Activated CD4-positive, alpha-beta T cell treated with anti-CD3 and anti-CD28 coated beads, Interleukin-2, amount 10 ng/mL, durations not matched to agents 7 days and 5 days (primary cell): ENCODE results near the gene NDRG4. TPM values are rescaled to one million over a fixed set of nuclear protein-coding genes. Genes with fewer than 3 reads are reported as not detected.

Experiments
- CTCF ChIA-PET: fragments of 350-600 bp; sonication (Branson Sonifier 250); formaldehyde crosslinking; loops from one replicate; lab custom pipeline; 2021; ENCODE audit warnings: antibody characterized with exemption; lab: Charles Lee
- POLR2A ChIA-PET: fragments of 350-600 bp; sonication (Branson Sonifier 250); formaldehyde crosslinking; loops from one replicate; lab custom pipeline; 2021; ENCODE audit warnings: antibody characterized with exemption; lab: Charles Lee
- DNase-seq: peaks from one replicate; pipeline ENCODE4 v3.0.0-alpha.2; 2020
- H3K27ac Mint-ChIP-seq: one replicate; pipeline ENCODE4 v1.8.0; 2021; ENCODE audit warnings: mild to moderate bottlenecking, moderate library complexity, mixed read lengths
- H3K27me3 Mint-ChIP-seq: one replicate; pipeline ENCODE4 v1.8.0; 2021; ENCODE audit warnings: mixed read lengths
- H3K36me3 Mint-ChIP-seq: one replicate; pipeline ENCODE4 v1.8.0; 2021; ENCODE audit warnings: low read depth, mixed read lengths
- H3K4me1 Mint-ChIP-seq: one replicate; pipeline ENCODE4 v1.8.0; 2021; ENCODE audit warnings: mixed read lengths
- H3K4me3 Mint-ChIP-seq: one replicate; pipeline ENCODE4 v1.8.0; 2021; ENCODE audit warnings: mild to moderate bottlenecking, moderate library complexity, mixed read lengths
- H3K9me3 Mint-ChIP-seq: one replicate; pipeline ENCODE4 v1.8.0; 2021; ENCODE audit warnings: mixed read lengths
- total RNA-seq, 2 experiments: library from RNA; stranded (reverse); gene quantifications; one replicate each; pipeline ENCODE4 v1.2.3, GENCODE V29; 2021

The NDRG4 gene
- total RNA-seq, 2 experiments from 2014 or later, result 0.69 to 0.97 TPM

DNA sequence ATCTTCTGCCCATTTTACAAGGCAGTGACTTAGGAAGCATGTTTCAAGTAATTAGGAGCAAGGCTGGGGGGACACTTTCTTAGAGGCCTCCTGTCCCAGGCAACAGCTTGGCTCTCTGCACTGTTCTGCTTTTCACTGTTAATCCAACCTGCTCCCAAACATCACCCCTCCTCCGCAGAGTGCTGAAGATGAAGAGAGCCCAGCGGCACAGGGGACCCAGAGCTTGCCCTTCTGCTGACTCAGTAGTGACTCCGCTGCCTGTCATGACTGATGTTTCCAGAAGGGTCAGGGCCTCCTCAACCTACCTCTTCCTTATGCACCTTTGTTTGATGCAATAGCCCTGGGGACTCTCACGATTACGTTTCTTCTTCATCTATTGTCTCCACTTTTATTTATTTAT is 38.9 kb upstream of the NDRG4 start:
- peaks cover 3% of the 10 kb centered on the region for H3K4me1 Mint-ChIP-seq
- H3K9me3 Mint-ChIP-seq, result no peaks in the 10 kb centered on the region
- peaks cover 39% of the 10 kb centered on the region for H3K27me3 Mint-ChIP-seq
- no peaks in the 10 kb centered on the region for H3K36me3 Mint-ChIP-seq
- no peak for DNase-seq
- CTCF ChIA-PET, result no interaction called here
- no peak overlapping the region for H3K27ac Mint-ChIP-seq
- no peak overlapping the region for H3K4me3 Mint-ChIP-seq
- POLR2A ChIA-PET, result no interaction called here

- H3K36me3 Mint-ChIP-seq, result no peaks in the 10 kb centered on the region
- H3K27me3 Mint-ChIP-seq, result peaks cover 45% of the 10 kb centered on the region
- ChIA-PET CTCF (no interaction called here), POLR2A (no interaction called here)
- no peak for DNase-seq
- H3K9me3 Mint-ChIP-seq, result no peaks in the 10 kb centered on the region
- H3K27ac Mint-ChIP-seq, result no peak overlapping the region
- no peak overlapping the region for H3K4me3 Mint-ChIP-seq
- peaks cover 3% of the 10 kb centered on the region for H3K4me1 Mint-ChIP-seq
These were observed 38.3 kb upstream of the NDRG4 start for GRCh38 chr16:58461640-58462039.

- POLR2A ChIA-PET, result no interaction called here
- Mint-ChIP-seq H3K4me3 (no peak overlapping the region), H3K36me3 (no peaks in the 10 kb centered on the region), H3K4me1 (peaks cover 3% of the 10 kb centered on the region), H3K27ac (no peak overlapping the region), H3K9me3 (no peaks in the 10 kb centered on the region), H3K27me3 (peaks cover 48% of the 10 kb centered on the region)
- no peak for DNase-seq
- CTCF ChIA-PET, result no interaction called here
These were observed 37.9 kb upstream of the NDRG4 start for GRCh38 chr16:58462089-58462488.

DNA sequence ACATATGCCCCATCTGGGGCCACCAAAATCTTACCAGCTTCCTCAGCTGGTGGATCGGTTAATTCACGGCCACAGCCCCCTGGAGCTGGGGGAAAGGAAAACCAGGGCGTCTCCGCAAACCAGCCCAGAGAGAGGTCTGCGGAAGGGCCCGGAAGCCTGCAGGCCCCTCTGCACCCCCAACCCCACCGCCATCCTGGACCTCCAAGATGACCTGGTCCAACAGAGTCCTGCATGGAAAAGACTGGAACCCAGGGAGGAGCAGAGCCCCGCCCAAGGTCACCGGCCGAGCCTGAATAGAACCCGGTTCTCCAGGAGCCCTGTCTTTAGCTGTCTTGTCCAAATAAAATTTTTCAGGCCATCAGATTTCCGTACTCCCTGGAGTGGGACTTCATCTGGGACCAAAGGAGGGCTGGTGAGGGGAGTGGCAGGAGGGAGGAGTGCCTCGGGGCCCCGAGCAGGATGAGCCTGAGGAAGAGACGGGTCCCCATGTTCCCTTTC is 37.4 kb upstream of the NDRG4 start:
- Mint-ChIP-seq H3K9me3 (no peaks in the 10 kb centered on the region), H3K36me3 (no peaks in the 10 kb centered on the region), H3K4me3 (peak overlapping the region; percentile 25), H3K27ac (no peak overlapping the region), H3K27me3 (peaks cover 50% of the 10 kb centered on the region), H3K4me1 (peaks cover 3% of the 10 kb centered on the region)
- POLR2A ChIA-PET, result no interaction called here
- CTCF ChIA-PET, result no interaction called here
- DNase-seq, result no peak

DNA sequence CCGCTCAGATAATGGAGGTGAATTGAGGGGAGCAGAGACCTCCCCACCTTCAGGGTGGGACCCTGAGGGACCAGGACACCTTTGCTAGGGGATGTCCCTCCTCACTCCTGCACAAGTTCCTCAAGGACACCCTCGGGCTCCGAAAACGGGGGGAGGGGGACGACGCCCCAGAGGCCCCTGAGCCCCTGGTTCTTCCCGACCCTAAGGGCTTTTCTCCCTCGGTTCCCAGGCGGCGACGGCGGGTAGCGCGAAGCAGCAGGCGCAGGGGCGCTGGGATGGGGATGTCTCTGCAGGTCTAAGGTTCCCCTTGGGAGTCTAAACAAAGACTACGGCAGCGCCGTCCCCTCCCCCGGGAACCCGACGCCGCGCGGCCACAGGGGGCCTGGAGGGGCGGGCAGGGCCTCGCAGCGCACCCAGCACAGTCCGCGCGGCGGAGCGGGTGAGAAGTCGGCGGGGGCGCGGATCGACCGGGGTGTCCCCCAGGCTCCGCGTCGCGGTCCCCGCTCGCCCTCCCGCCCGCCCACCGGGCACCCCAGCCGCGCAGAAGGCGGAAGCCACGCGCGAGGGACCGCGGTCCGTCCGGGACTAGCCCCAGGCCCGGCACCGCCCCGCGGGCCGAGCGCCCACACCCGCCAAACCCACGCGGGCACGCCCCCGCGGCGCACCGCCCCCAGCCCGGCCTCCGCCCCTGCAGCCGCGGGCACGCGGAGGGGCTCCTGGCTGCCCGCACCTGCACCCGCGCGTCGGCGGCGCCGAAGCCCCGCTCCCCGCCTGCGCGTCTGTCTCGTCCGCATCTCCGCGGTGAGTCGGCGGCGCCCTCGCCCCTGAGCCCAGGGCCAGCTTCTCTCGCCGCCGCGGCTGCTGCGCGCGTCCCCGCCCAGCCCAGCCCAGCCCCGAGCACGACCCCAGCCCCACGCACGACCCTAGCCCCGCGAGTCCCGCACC is 36.7 kb upstream of the NDRG4 start:
- CTCF ChIA-PET, result no interaction called here
- peaks cover 3% of the 10 kb centered on the region for H3K4me1 Mint-ChIP-seq

DNA sequence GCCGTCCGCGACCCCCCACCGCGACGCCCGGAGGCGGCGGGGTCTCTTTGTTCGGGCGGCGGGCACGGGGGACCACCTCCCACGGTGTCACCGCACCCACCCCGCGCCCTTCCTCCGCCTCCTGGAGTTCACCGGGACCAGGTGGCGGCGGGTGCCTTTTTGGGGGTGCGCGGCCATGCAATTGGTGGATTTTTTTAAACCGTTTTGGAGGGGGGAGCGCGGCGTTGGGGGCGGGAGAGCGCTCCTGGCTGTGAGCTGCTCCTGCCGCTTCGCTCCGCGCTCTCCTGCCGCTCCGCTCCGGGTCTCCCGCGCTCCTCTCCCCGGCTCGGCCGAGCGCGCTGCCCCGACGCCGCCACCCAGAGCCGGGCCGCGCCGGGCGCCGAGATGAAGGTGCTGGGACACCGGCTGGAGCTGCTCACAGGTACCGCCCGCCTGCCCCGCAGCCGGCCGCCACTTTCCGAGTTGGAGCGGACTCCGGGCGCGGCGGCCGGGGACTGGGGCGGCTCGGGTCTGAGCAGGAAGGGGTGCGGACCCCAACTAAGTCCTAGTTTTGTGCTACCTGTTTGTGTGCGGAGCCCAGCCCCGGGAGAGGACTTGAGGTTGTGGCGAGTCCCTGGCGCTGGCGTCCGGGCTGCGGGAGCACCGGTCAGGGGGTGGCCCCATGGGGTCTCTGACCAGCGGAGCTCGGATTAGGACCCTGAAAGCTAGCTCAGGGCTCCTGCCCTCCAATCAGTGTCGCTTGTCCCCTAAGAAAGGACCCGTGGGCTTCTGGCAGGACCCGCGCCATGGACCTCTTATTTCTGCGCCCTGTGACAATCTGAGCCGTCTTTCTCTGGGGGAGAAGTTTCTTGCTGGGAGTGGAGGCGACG is 35.7 kb upstream of the NDRG4 start:
- Mint-ChIP-seq H3K27me3 (peaks cover 56% of the 10 kb centered on the region), H3K36me3 (no peaks in the 10 kb centered on the region), H3K4me3 (peak overlapping the region; percentile 49), H3K27ac (no peak overlapping the region), H3K9me3 (no peaks in the 10 kb centered on the region), H3K4me1 (peaks cover 3% of the 10 kb centered on the region)
- no peak for DNase-seq
- POLR2A ChIA-PET, result no interaction called here
- CTCF ChIA-PET, result no interaction called here

More for the DNA sequence above, 36.7 kb upstream of the NDRG4 start:
- H3K27ac Mint-ChIP-seq, result no peak overlapping the region
- H3K9me3 Mint-ChIP-seq, result no peaks in the 10 kb centered on the region
- H3K27me3 Mint-ChIP-seq, result peaks cover 53% of the 10 kb centered on the region
- H3K36me3 Mint-ChIP-seq, result no peaks in the 10 kb centered on the region
- POLR2A ChIA-PET, result no interaction called here
- no peak for DNase-seq
- H3K4me3 Mint-ChIP-seq, result no peak overlapping the region

- H3K4me3 Mint-ChIP-seq, result peak overlapping the region; percentile 49
- CTCF ChIA-PET, result interaction anchor here (0.6 kb wide), 1 partner anchor 305 kb away, joined by 3 read pairs; no protein-coding TSS in a partner anchor
- H3K27me3 Mint-ChIP-seq, result peaks cover 61% of the 10 kb centered on the region
- POLR2A ChIA-PET, result no interaction called here
- no peak overlapping the region for H3K27ac Mint-ChIP-seq
- H3K9me3 Mint-ChIP-seq, result no peaks in the 10 kb centered on the region
- no peaks in the 10 kb centered on the region for H3K36me3 Mint-ChIP-seq
- peaks cover 3% of the 10 kb centered on the region for H3K4me1 Mint-ChIP-seq
- no peak for DNase-seq
These were observed 34.8 kb upstream of the NDRG4 start for GRCh38 chr16:58464916-58465731.

DNA sequence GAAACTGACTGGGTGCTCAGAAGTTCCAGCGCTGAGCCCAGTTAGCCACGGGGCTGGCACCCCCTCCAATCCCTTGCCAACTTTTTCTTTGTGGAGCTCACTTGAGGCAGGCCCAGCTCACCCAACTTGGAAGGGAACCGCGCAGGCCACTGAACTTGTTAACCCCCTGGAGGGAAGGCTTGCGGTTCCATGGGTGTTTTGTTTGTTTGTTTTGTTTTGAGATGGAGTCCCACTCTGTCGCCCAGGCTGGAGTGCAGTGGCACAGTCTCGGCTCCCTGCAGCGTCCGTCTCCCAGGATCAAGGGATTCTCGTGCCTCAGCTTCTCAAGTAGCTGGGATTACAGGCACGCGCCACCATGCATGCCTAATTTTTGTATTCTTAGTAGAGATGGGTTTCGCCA is 34.1 kb upstream of the NDRG4 start:
- Mint-ChIP-seq H3K27me3 (peaks cover 61% of the 10 kb centered on the region), H3K4me1 (peaks cover 3% of the 10 kb centered on the region), H3K4me3 (no peak overlapping the region), H3K9me3 (no peaks in the 10 kb centered on the region), H3K36me3 (no peaks in the 10 kb centered on the region), H3K27ac (no peak overlapping the region)
- CTCF ChIA-PET, result interaction anchor here (0.7 kb wide), 1 partner anchor 21 kb away, joined by 3 read pairs; no protein-coding TSS in a partner anchor
- no peak for DNase-seq
- POLR2A ChIA-PET, result no interaction called here

DNA sequence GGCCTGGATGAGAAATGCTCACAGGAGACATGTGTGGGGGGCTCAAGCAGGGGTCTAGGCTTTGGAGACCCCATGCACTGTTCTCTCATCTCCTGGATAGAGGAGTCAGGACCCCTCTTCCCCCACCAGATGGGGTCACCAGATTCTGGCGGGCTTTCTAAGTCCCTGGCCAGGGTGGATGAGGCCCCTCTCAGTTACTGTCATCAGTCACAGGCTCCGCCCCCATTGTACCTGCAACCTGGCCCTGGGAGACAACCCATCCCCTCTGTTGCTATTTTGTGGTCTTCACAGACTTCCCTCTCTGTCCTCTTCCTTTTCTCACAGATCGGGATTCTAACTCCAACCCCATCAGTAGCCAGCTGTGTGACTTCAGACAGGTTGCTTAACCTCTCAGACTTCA is 33.5 kb upstream of the NDRG4 start:
- peaks cover 3% of the 10 kb centered on the region for H3K4me1 Mint-ChIP-seq
- no peak overlapping the region for H3K27ac Mint-ChIP-seq
- H3K4me3 Mint-ChIP-seq, result no peak overlapping the region
- H3K36me3 Mint-ChIP-seq, result no peaks in the 10 kb centered on the region
- DNase-seq, result no peak
- peaks cover 55% of the 10 kb centered on the region for H3K27me3 Mint-ChIP-seq
- ChIA-PET CTCF (interaction anchor here (0.7 kb wide), 1 partner anchor 20 kb away, joined by 3 read pairs; no protein-coding TSS in a partner anchor), POLR2A (no interaction called here)
- H3K9me3 Mint-ChIP-seq, result no peaks in the 10 kb centered on the region

GRCh38 chr16:58467905-58468304 is 32.0 kb upstream of the NDRG4 start:
- no peak overlapping the region for H3K27ac Mint-ChIP-seq
- H3K9me3 Mint-ChIP-seq, result no peaks in the 10 kb centered on the region
- peaks cover 42% of the 10 kb centered on the region for H3K27me3 Mint-ChIP-seq
- no peaks in the 10 kb centered on the region for H3K36me3 Mint-ChIP-seq
- no peak overlapping the region for H3K4me3 Mint-ChIP-seq
- ChIA-PET CTCF (interaction anchor here (1.2 kb wide), 1 partner anchor 9 kb away, joined by 3 read pairs; no protein-coding TSS in a partner anchor), POLR2A (no interaction called here)
- no peak for DNase-seq
- peaks cover 3% of the 10 kb centered on the region for H3K4me1 Mint-ChIP-seq

- no peaks in the 10 kb centered on the region for H3K9me3 Mint-ChIP-seq
- ChIA-PET POLR2A (no interaction called here), CTCF (interaction anchor here (0.8 to 2.9 kb wide), 2 partner anchors 14 to 16 kb away, joined by 3 to 9 read pairs; no protein-coding TSS in a partner anchor)
- H3K4me3 Mint-ChIP-seq, result no peak overlapping the region
- H3K27ac Mint-ChIP-seq, result no peak overlapping the region
- H3K36me3 Mint-ChIP-seq, result no peaks in the 10 kb centered on the region
- DNase-seq, result no peak
- H3K4me1 Mint-ChIP-seq, result no peaks in the 10 kb centered on the region
- H3K27me3 Mint-ChIP-seq, result peaks cover 32% of the 10 kb centered on the region
These were observed 28.6 kb upstream of the NDRG4 start for GRCh38 chr16:58471209-58471975.
